Psoas muscle (tissue), 8 donors: ENCODE data around the gene BCORL1. TPM values are rescaled to one million over a fixed set of nuclear protein-coding genes. Genes with fewer than 3 reads are reported as not detected.

Experiments
- ATAC-seq, 4 donors: fragments of 200-7000 bp; cut with Tn5 transposase; one replicate each; pipeline ENCODE4 v1.9.1; 2020; ENCODE audit warnings: moderate library complexity in 3 of 4, mild to moderate bottlenecking in 2 of 4
- DNase-seq, 2 donors: peaks; one replicate each; pipeline ENCODE4 v3.0.0-alpha.2; 2020
- H3K27ac ChIP-seq: fragments of 200-600 bp; one replicate; pipeline ENCODE4 v1.8.0; 2022
- H3K27me3 ChIP-seq, 3 donors: fragments of 200-600 bp in 1 of 3; one replicate each; pipeline versions ENCODE4 v1.6.1 to v1.8.0; 2013 to 2022; ENCODE audit warnings: low read length in 2 of 3, mild to moderate bottlenecking in 2 of 3, moderate library complexity in 1 of 3; ENCODE audit not compliant: insufficient read depth in 3 of 3
- H3K36me3 ChIP-seq, 2 donors: fragments of 200-600 bp in 1 of 2; one replicate each; pipeline versions ENCODE4 v1.6.1 to v1.8.0; 2013 to 2022; ENCODE audit warnings: low read depth in 1 of 2, mild to moderate bottlenecking in 1 of 2, moderate library complexity in 1 of 2; ENCODE audit not compliant: insufficient read depth in 1 of 2
- H3K4me1 ChIP-seq: fragments of 200-600 bp; one replicate; pipeline ENCODE4 v1.8.0; 2022
- H3K4me3 ChIP-seq: fragments of 200-600 bp; one replicate; pipeline ENCODE4 v1.8.0; 2022; ENCODE audit warnings: mild to moderate bottlenecking
- H3K9me3 ChIP-seq: fragments of 200-600 bp; one replicate; pipeline ENCODE4 v1.8.0; 2022
- CTCF ChIP-seq: fragments of 200-600 bp; IDR thresholded peaks from one replicate; pipeline ENCODE4 v1.8.0; 2022; ENCODE audit warnings: antibody characterized with exemption
- WGBS, 3 donors: extraction: QIAGEN DNeasy Blood & Tissue Kit; methylation state at CpG; one replicate each; pipeline versions ENCODE4 v1.1.6 to v1.1.7; 2013; 5-methylcytosine and 5-hydroxymethylcytosine counted together
- intact Hi-C, 2 donors: fragments of 100-400 bp; cut with DNase I; formaldehyde crosslinking; loops; one replicate each; pipeline versions ENCODE4 v1.11.0 to v1.14.2; 2022
- polyA plus RNA-seq, 3 donors: library from polyadenylated mRNA; stranded (reverse); fragments of 200-250 nt; gene quantifications; one replicate each; pipeline ENCODE4 v1.2.3, GENCODE V29; 2013
- total RNA-seq, 4 donors: library from RNA; stranded (reverse); fragmentation: NEBNext Ultra II Directional in 2 of 4; extraction: Animal tissue kit (Norgen Biotek cat#: 25700) in 2 of 4; gene quantifications; one replicate each; pipeline versions ENCODE4 v1.2.1 to v1.2.4, GENCODE V29; 2021 to 2023
- donor health status: healthy with polysubstance abuse.
- donor health status: DM: no; HTN: no; CAD: no; lungs with moderate emphysema.
- donor health status: Bipolar disorder and iron deficiency.
- donor health status: healthy.
- donor health status: DM: yes; HTN: yes; CAD: no.
- donor health status: DM: no; HTN: no; CAD: no.
- donor health status: DM: no; HTN: no; CAD: no.
- donor health status: DM: yes; HTN: yes; CAD: no.

BCORL1 gene
- total and polyA plus RNA-seq, 7 donors = 0.96 to 6.2 (median 4.5) TPM

DNA sequence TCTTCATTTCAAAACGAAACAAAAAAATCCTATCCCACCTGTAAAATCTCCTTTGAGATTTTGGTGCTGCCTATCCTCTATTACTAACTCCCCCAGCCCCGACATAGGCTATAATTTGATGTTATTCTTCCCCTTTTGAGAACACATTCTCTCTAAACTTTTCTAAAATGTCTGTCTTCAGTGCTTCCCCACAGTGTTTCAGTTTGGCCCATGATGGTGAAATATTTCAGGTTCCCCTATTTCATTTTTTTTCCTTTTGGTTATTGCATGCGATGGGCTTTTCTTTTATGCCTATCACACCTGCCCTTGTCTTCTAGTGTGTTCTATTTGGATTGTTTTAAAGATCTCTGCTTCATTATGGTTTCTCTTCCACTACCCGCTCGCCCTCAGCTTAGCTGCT lies 14.7 kb downstream of the BCORL1 start:
- Histone ChIP-seq H3K27me3 (no peaks in the 10 kb centered on the region), H3K4me1 (no peaks in the 10 kb centered on the region), H3K36me3 (no peaks in the 10 kb centered on the region), H3K4me3 (no peak overlapping the region), H3K9me3 (no peaks in the 10 kb centered on the region), H3K27ac (no peak overlapping the region)
- DNase-seq = no peak
- TF ChIP-seq CTCF = no peak
- WGBS, 3 donors = 69 to 89% (median 80%) methylated on average over 5 of the region's 5 CpGs
- ATAC-seq = no peak
- intact Hi-C loops = no loop called here

DNA sequence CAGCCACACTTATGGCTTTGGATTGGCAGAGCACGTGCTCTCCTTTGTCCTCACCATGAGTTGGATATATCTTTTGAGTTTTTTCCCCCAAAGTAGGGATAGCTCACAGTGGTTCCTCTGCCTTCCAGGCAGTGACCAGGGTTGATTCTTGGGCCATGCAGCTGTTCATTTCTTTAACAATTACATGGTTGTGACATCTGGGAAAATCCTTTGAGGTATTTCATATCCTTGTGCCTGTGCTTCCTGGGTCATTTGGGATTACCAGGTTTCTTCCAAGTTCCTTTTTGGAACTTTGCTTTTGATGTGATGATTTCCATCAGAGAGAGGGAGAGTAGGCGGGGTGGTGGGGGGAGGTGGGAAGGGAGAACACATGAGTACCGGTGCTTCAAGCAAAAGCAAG lies 15.6 kb downstream of the BCORL1 start:
- Histone ChIP-seq H3K9me3 (no peaks in the 10 kb centered on the region), H3K27me3 (no peaks in the 10 kb centered on the region), H3K36me3 (no peaks in the 10 kb centered on the region), H3K4me1 (no peaks in the 10 kb centered on the region), H3K4me3 (no peak overlapping the region), H3K27ac (no peak overlapping the region)
- TF ChIP-seq CTCF = no peak
- DNase-seq (no peak), ATAC-seq (no peak)
- intact Hi-C loops = no loop called here
- WGBS, 3 donors = 47 to 62% (median 55%) methylated on average over 3 of the region's 3 CpGs

GRCh38 chrX:130001893-130002292 lies 19.5 kb downstream of the BCORL1 start:
- intact Hi-C loops = no loop called here
- Histone ChIP-seq H3K27me3 (no peaks in the 10 kb centered on the region), H3K4me3 (no peak overlapping the region), H3K4me1 (no peaks in the 10 kb centered on the region), H3K9me3 (no peaks in the 10 kb centered on the region), H3K36me3 (no peaks in the 10 kb centered on the region), H3K27ac (no peak overlapping the region)
- WGBS, 3 donors = 65 to 83% (median 81%) methylated on average over 6 of the region's 6 CpGs
- ATAC-seq = no peak
- TF ChIP-seq CTCF = no peak
- DNase-seq = no peak

GRCh38 chrX:130002541-130002940 lies 20.1 kb downstream of the BCORL1 start:
- no peak overlapping the region for H3K27ac ChIP-seq
- H3K27me3 ChIP-seq = no peaks in the 10 kb centered on the region
- ATAC-seq = no peak
- no peaks in the 10 kb centered on the region for H3K9me3 ChIP-seq
- no peaks in the 10 kb centered on the region for H3K36me3 ChIP-seq
- no peak for DNase-seq
- no peaks in the 10 kb centered on the region for H3K4me1 ChIP-seq
- no peak for TF ChIP-seq CTCF
- 48 to 85% (median 59%) methylated on average over 1 of the region's 1 CpG for WGBS, 3 donors
- H3K4me3 ChIP-seq = no peak overlapping the region
- intact Hi-C loops = no loop called here

GRCh38 chrX:130005089-130005807 lies 22.8 kb downstream of the BCORL1 start:
- Histone ChIP-seq H3K36me3 (no peaks in the 10 kb centered on the region), H3K9me3 (no peaks in the 10 kb centered on the region), H3K4me3 (no peak overlapping the region), H3K4me1 (no peaks in the 10 kb centered on the region), H3K27ac (no peak overlapping the region), H3K27me3 (no peaks in the 10 kb centered on the region)
- intact Hi-C loops = no loop called here
- TF ChIP-seq CTCF = no peak
- ATAC-seq = no peak
- DNase-seq = no peak
- WGBS, 3 donors = 86 to 98% (median 91%) methylated on average over 13 of the region's 13 CpGs
